ENCODE results near the gene ADAMTS12. TPM values are rescaled to one million over a fixed set of nuclear protein-coding genes. Genes with fewer than 3 reads are reported as not detected.

The ADAMTS12 gene
- total RNA-seq, 1 experiment from 2014 or later: 0.05 TPM

DNA sequence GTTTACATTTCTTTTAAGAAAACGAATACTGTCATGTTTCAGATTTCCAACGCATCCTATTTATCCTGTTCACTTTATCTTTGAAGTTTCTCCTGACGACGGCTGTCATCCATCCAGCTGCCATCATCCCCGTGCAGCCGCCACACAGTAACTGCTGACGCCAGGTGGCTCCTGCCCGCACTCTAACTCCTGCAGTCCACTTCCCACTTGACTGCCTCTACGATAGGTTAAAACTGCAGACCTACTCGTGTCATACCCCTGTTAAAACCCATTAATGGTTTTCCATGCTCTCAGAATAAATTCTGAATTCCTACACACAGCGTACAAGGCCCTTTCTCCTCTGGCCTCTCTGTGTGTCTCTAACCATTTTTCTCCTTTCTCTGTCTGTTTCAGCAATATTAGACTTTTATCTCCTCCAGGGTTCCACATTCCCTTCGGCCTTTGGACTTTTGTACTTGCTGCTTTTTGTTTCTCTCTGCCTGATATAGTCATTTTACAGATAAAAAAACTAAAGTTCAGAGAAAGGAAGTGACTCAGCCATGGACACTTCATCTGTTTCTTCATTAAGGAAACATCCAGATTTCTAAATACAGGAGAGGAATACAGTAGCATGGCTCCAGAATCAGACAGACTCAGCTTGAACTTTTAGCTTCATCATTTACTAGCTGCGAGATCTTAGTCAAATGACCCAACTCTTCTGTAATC lies 84.9 kb downstream of the ADAMTS12 start:
- Histone ChIP-seq H3K79me2 (ENCODE audit: insufficient read depth, low read length) (no peaks in the 10 kb centered on the region), H3K4me1 (ENCODE audit: control insufficient read depth in 1 of 2, insufficient read depth in 2 of 2, low read length in 2 of 2) (no peaks in the 10 kb centered on the region), H3K4me3 (replicated peaks in 1 of 2; ENCODE audit: low read depth in 1 of 2, low read length in 2 of 2) (no peak overlapping the region), H3K4me2 (ENCODE audit: low read length) (no peak overlapping the region), H3K9me2 (ENCODE audit: insufficient read depth) (no peaks in the 10 kb centered on the region), H4K20me1 (ENCODE audit: insufficient read depth) (no peaks in the 10 kb centered on the region), H3K36me3 (ENCODE audit: control insufficient read depth in 1 of 2, insufficient read depth in 2 of 2, low read length in 2 of 2) (no peaks in the 10 kb centered on the region), H3K9ac (ENCODE audit: low read length) (no peak overlapping the region), H3K9me3 (ENCODE audit: control insufficient read depth in 1 of 2, insufficient read depth in 1 of 2, low read depth in 1 of 2, low read length in 2 of 2) (no peaks in the 10 kb centered on the region), H2AFZ (ENCODE audit: low read depth, low read length, poor library complexity, severe bottlenecking) (no peak overlapping the region), H3K27me3 (ENCODE audit: insufficient read depth, low read length) (peaks cover 45% of the 10 kb centered on the region), H3K27ac (ENCODE audit: low read depth, low read length) (no peak overlapping the region)
- ChIA-PET POLR2A (no interaction called here), RAD21 (ENCODE audit: low non-redundant PET in 1 of 2, low total read pairs in 2 of 2, uncharacterized antibody in 2 of 2, unreplicated experiment in 2 of 2) (no interaction called here), CTCF (no interaction called here)
- intact Hi-C loops (cut with micrococcal nuclease): no loop called here
- BruUV-seq (replicated peaks): no TSS peak
- TF ChIP-seq EGR1 (IDR thresholded peaks at IDR 0.05; ENCODE audit: low read depth): no peak
- no peak for TF ChIP-seq MAX (IDR thresholded peaks at IDR 0.05)
- no peak for TF ChIP-seq POLR2A (IDR thresholded peaks at IDR 0.05; ENCODE audit: borderline replicate concordance, extremely low read depth, insufficient read depth, insufficient read length)
- TF ChIP-seq, protein P1, sequence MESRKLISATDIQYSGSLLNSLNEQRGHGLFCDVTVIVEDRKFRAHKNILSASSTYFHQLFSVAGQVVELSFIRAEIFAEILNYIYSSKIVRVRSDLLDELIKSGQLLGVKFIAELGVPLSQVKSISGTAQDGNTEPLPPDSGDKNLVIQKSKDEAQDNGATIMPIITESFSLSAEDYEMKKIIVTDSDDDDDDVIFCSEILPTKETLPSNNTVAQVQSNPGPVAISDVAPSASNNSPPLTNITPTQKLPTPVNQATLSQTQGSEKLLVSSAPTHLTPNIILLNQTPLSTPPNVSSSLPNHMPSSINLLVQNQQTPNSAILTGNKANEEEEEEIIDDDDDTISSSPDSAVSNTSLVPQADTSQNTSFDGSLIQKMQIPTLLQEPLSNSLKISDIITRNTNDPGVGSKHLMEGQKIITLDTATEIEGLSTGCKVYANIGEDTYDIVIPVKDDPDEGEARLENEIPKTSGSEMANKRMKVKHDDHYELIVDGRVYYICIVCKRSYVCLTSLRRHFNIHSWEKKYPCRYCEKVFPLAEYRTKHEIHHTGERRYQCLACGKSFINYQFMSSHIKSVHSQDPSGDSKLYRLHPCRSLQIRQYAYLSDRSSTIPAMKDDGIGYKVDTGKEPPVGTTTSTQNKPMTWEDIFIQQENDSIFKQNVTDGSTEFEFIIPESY (IDR thresholded peaks at IDR 0.05; ENCODE audit: extremely low read depth, insufficient replicate concordance, low read length): no peak
- DNase-seq (ENCODE audit: low read depth, low spot score) (no peak), ATAC-seq (no peak)

DNA sequence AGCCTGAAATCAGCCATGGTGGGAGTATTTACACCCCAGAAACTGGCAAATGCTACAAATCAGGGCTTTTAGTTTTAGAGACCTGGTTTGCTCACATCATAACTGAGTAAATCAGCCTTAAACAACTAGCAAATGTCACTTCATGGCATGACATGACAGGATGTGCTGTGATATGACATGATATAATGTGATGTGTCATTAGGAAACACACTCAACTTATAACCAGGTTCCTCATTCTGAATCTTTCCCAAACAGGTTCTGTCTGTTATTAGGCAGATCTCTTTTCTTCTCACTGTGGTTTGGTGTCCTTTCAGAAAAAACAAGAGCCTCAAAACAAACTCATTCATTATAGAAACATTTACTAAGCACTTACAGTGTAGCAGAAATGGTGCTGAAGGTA lies 90.5 kb downstream of the ADAMTS12 start:
- RAD21 ChIA-PET (ENCODE audit: low non-redundant PET in 1 of 2, low total read pairs in 2 of 2, uncharacterized antibody in 2 of 2, unreplicated experiment in 2 of 2): no interaction called here
- TF ChIP-seq ELF1 (IDR thresholded peaks at IDR 0.05; ENCODE audit: borderline replicate concordance, low read depth): no peak
- TF ChIP-seq ZFX (IDR thresholded peaks at IDR 0.05): no peak
- no peak for TF ChIP-seq SRF (IDR thresholded peaks at IDR 0.05; ENCODE audit: low read depth)
- TF ChIP-seq EZH2phosphoT487 (IDR thresholded peaks at IDR 0.05; ENCODE audit: borderline replicate concordance): no peak
- no peak for TF ChIP-seq EGR1 (IDR thresholded peaks at IDR 0.05; ENCODE audit: low read depth)
- no peak for TF ChIP-seq RAD21 (IDR thresholded peaks at IDR 0.05; ENCODE audit: low read depth)
- TF ChIP-seq, protein P1 (IDR thresholded peaks at IDR 0.05; ENCODE audit: extremely low read depth, insufficient replicate concordance, low read length): no peak
- TF ChIP-seq CBX3 (IDR thresholded peaks at IDR 0.05; ENCODE audit: low read depth): no peak
- no peak for TF ChIP-seq POLR2AphosphoS5 (IDR thresholded peaks at IDR 0.05; ENCODE audit: low read depth, low read length)
- H3K9me3 ChIP-seq (ENCODE audit: control insufficient read depth in 1 of 2, insufficient read depth in 1 of 2, low read depth in 1 of 2, low read length in 2 of 2): no peaks in the 10 kb centered on the region
- H2AFZ ChIP-seq (ENCODE audit: low read depth, low read length, poor library complexity, severe bottlenecking): no peak overlapping the region
- POLR2A ChIA-PET: no interaction called here
- CTCF ChIA-PET: no interaction called here
- H3K4me2 ChIP-seq (ENCODE audit: low read length): no peak overlapping the region
- no peaks in the 10 kb centered on the region for H3K9me2 ChIP-seq (ENCODE audit: insufficient read depth)
- H3K9ac ChIP-seq (ENCODE audit: low read length): no peak overlapping the region
- ATAC-seq (no peak), DNase-seq (ENCODE audit: low read depth, low spot score) (no peak)
- no peaks in the 10 kb centered on the region for H4K20me1 ChIP-seq (ENCODE audit: insufficient read depth)
- no peaks in the 10 kb centered on the region for H3K4me1 ChIP-seq (ENCODE audit: control insufficient read depth in 1 of 2, insufficient read depth in 2 of 2, low read length in 2 of 2)
- H3K36me3 ChIP-seq (ENCODE audit: control insufficient read depth in 1 of 2, insufficient read depth in 2 of 2, low read length in 2 of 2): no peaks in the 10 kb centered on the region
- intact Hi-C loops (cut with micrococcal nuclease): no loop called here
- BruUV-seq (replicated peaks): no TSS peak
- no peaks in the 10 kb centered on the region for H3K79me2 ChIP-seq (ENCODE audit: insufficient read depth, low read length)
- H3K27ac ChIP-seq (ENCODE audit: low read depth, low read length): no peak overlapping the region
- no peak overlapping the region for H3K4me3 ChIP-seq (replicated peaks in 1 of 2; ENCODE audit: low read depth in 1 of 2, low read length in 2 of 2)
- peaks cover 51% of the 10 kb centered on the region for H3K27me3 ChIP-seq (ENCODE audit: insufficient read depth, low read length)

Data from HCT116 (cell line).